IMR-90 (cell line): Measurements from ENCODE around the gene SIM2. TPM values are rescaled to one million over a fixed set of nuclear protein-coding genes. Genes with fewer than 3 reads are reported as not detected.

Source experiments
- ATAC-seq: fragments of 200-7000 bp; cut with Tn5 transposase; 2 replicates; pipeline ENCODE4 v1.9.1; 2020; ENCODE audit warnings: low read depth, mild to moderate bottlenecking, moderate library complexity
- BruUV-seq: library from RNA; stranded (reverse); fragments of 400-500 nt; replicated peaks from 2 replicates; lab custom pipeline; 2021; lab: Mats Ljungman, UMichigan
- CTCF ChIA-PET: fragments of 300-600 bp; formaldehyde crosslinking; extraction: SDS; loops from one replicate; lab custom pipeline; 2021; ENCODE audit warnings: antibody characterized with exemption; lab: Yijun Ruan, JAX
- POLR2A ChIA-PET: fragments of 300-600 bp; sonication (Branson Sonifier 250); formaldehyde crosslinking; loops from one replicate; lab custom pipeline; 2022; ENCODE audit warnings: antibody characterized with exemption; ENCODE audit not compliant: unreplicated experiment; lab: Charles Lee
- DNase-seq: peaks from one replicate; pipeline ENCODE4 v3.0.0; 2013
- H2AFZ ChIP-seq: replicated peaks from 2 replicates; pipeline ENCODE3; 2013; ENCODE audit warnings: low read length, mild to moderate bottlenecking; ENCODE audit not compliant: poor library complexity
- H2AK5ac ChIP-seq: 2 replicates; pipeline ENCODE4 v1.6.1; 2013; ENCODE audit warnings: low read depth, low read length, inconsistent platforms
- H2AK9ac ChIP-seq: replicated peaks from 2 replicates; pipeline ENCODE3; 2013; ENCODE audit warnings: mild to moderate bottlenecking, low read depth, low read length, moderate library complexity; ENCODE audit not compliant: poor library complexity
- H2BK120ac ChIP-seq: 2 replicates; pipeline ENCODE4 v1.6.1; 2013; ENCODE audit warnings: low read depth, low read length, inconsistent platforms
- H2BK15ac ChIP-seq: 3 replicates; pipeline ENCODE4 v1.6.1; 2013; ENCODE audit warnings: low read depth, low read length, inconsistent platforms
- H2BK20ac ChIP-seq: 2 replicates; pipeline ENCODE4 v1.6.1; 2013; ENCODE audit warnings: low read depth, mild to moderate bottlenecking, inconsistent platforms, low read length, moderate library complexity
- H2BK5ac ChIP-seq: 2 replicates; pipeline ENCODE4 v1.6.1; 2013; ENCODE audit warnings: mild to moderate bottlenecking, low read depth, low read length, inconsistent platforms; ENCODE audit not compliant: poor library complexity, severe bottlenecking
- H3K14ac ChIP-seq: replicated peaks from 2 replicates; pipeline ENCODE4 v1.6.1; 2013; ENCODE audit warnings: low read depth, low read length, inconsistent platforms
- H3K18ac ChIP-seq: 2 replicates; pipeline ENCODE4 v1.6.1; 2013; ENCODE audit warnings: low read depth, low read length, control low read depth
- H3K23ac ChIP-seq: 2 replicates; pipeline ENCODE4 v1.6.1; 2013; ENCODE audit warnings: low read depth, low read length, inconsistent platforms
- H3K27ac ChIP-seq: 2 replicates; pipeline ENCODE4 v1.5.1; 2013; ENCODE audit warnings: mild to moderate bottlenecking, control low read depth, low read length; ENCODE audit not compliant: insufficient read depth
- H3K27me3 ChIP-seq: 2 replicates; pipeline ENCODE4 v1.6.1; 2013; ENCODE audit warnings: low read length; ENCODE audit not compliant: control insufficient read depth, insufficient read depth
- H3K36me3 ChIP-seq: 2 replicates; pipeline ENCODE4 v1.6.1; 2013; ENCODE audit warnings: low read length, mixed read lengths; ENCODE audit not compliant: control insufficient read depth, insufficient read depth
- H3K4ac ChIP-seq: 2 replicates; pipeline ENCODE4 v1.6.1; 2013; ENCODE audit warnings: low read depth, low read length, inconsistent platforms
- H3K4me1 ChIP-seq: 2 replicates; pipeline ENCODE4 v1.6.1; 2013; ENCODE audit warnings: low read length, mixed read lengths; ENCODE audit not compliant: control insufficient read depth, insufficient read depth
- H3K4me2 ChIP-seq: 2 replicates; pipeline ENCODE4 v1.6.1; 2013; ENCODE audit warnings: low read depth, mild to moderate bottlenecking, control low read depth, low read length, moderate library complexity
- H3K4me3 ChIP-seq: 2 replicates; pipeline ENCODE4 v1.5.1; 2013; ENCODE audit warnings: low read depth, mild to moderate bottlenecking, control low read depth, low read length, moderate library complexity; ENCODE audit not compliant: insufficient read depth
- H3K56ac ChIP-seq: 2 replicates; pipeline ENCODE4 v1.6.1; 2013; ENCODE audit warnings: low read length, inconsistent platforms; ENCODE audit not compliant: insufficient read depth; ENCODE audit errors: extremely low read depth
- H3K79me1 ChIP-seq, 2 experiments: 2 replicates each; pipeline ENCODE4 v1.6.1; 2013; ENCODE audit warnings: low read length in 2 of 2, inconsistent platforms in 1 of 2, low read depth in 1 of 2
- H3K9ac ChIP-seq: 2 replicates; pipeline ENCODE4 v1.6.1; 2013; ENCODE audit warnings: low read depth, low read length, control low read depth
- H3K9me1 ChIP-seq: 2 replicates; pipeline ENCODE4 v1.6.1; 2013; ENCODE audit warnings: low read length, inconsistent platforms; ENCODE audit not compliant: insufficient read depth
- H3K9me3 ChIP-seq: 2 replicates; pipeline ENCODE4 v1.6.1; 2013; ENCODE audit warnings: low read length; ENCODE audit not compliant: control insufficient read depth, insufficient read depth
- H4K20me1 ChIP-seq: 2 replicates; pipeline ENCODE4 v1.6.1; 2013; ENCODE audit warnings: low read length, inconsistent platforms; ENCODE audit not compliant: insufficient read depth
- H4K5ac ChIP-seq: 2 replicates; pipeline ENCODE4 v1.6.1; 2013; ENCODE audit warnings: mild to moderate bottlenecking, low read depth, low read length, control low read depth
- H4K8ac ChIP-seq, 2 experiments: 2 replicates each; pipeline ENCODE4 v1.6.1; 2013; ENCODE audit warnings: low read depth in 2 of 2, low read length in 2 of 2, control low read depth in 1 of 2, inconsistent platforms in 1 of 2
- H4K91ac ChIP-seq: 2 replicates; pipeline ENCODE4 v1.6.1; 2013; ENCODE audit warnings: low read depth, low read length, inconsistent platforms; ENCODE audit not compliant: insufficient read depth
- BHLHE40 ChIP-seq: fragments of 150-350 bp; IDR thresholded peaks from 2 replicates; pipeline ENCODE4 v1.6.1; 2016; ENCODE audit warnings: mild to moderate bottlenecking, low read depth, low read length
- CEBPB ChIP-seq: IDR thresholded peaks from 2 replicates; pipeline ENCODE4 v1.6.1; 2012; ENCODE audit warnings: low read depth, low read length, improper control_type of control experiment
- NFE2L2 ChIP-seq: fragments of 150-350 bp; IDR thresholded peaks from 2 replicates; pipeline ENCODE4 v1.6.1; 2016; ENCODE audit warnings: low read depth, mild to moderate bottlenecking, low read length
- SMC3 ChIP-seq: fragments of 150-350 bp; IDR thresholded peaks from 2 replicates; pipeline ENCODE4 v1.6.1; 2016; ENCODE audit warnings: low read depth, mild to moderate bottlenecking, antibody characterized with exemption, low read length, moderate library complexity
- WGBS, 2 experiments: methylation state at CpG; one replicate each; pipeline versions ENCODE4 v1.1.5 to v1.1.7; 2013; ENCODE audit warnings: missing lambda C conversion rate in 2 of 2; ENCODE audit not compliant: insufficient read length in 1 of 2; ENCODE audit errors: extremely low coverage in 2 of 2; 5-methylcytosine and 5-hydroxymethylcytosine counted together
- dilution Hi-C: fragments of 300-500 bp; cut with HindIII; formaldehyde crosslinking; loops from one replicate; pipeline ENCODE4 v1.14.3; 2018; ENCODE audit warnings: low sequenced_read_pairs; ENCODE audit not compliant: unreplicated experiment
- in situ Hi-C: fragments of 300-500 bp; cut with MboI; formaldehyde crosslinking; loops from 3 replicates; pipeline ENCODE4 v1.14.3; 2019; ENCODE audit warnings: low sequenced_read_pairs, inconsistent platforms, mixed read lengths
- intact Hi-C: fragments of 100-400 bp; cut with micrococcal nuclease; formaldehyde crosslinking; loops from 2 replicates; pipeline ENCODE4 v1.10.0; 2022
- polyA plus RNA-seq, 3 experiments: library from polyadenylated mRNA; depleted of rRNA; stranded (reverse); fragments of >200 nt; gene quantifications; 2 replicates each; pipeline ENCODE4 v1.2.3, GENCODE V29; 2012; ENCODE audit warnings: low replicate concordance in 1 of 3
- total RNA-seq: library from RNA; depleted of rRNA; stranded (reverse); fragments of >200 nt; gene quantifications from 2 replicates; pipeline ENCODE4 v1.2.3, GENCODE V29; 2012

SIM2 gene
- total and polyA plus RNA-seq, 2 of the 4 experiments (the other 2 are of a cell fraction): 2.2 to 7.5 TPM

- Histone ChIP-seq H3K36me3 (no peaks in the 10 kb centered on the region), H3K9me3 (peaks cover 9% of the 10 kb centered on the region), H4K20me1 (peaks cover 7% of the 10 kb centered on the region; the same call in 1 of the 2 replicates), H3K18ac (no peak overlapping the region), H2BK20ac (no peak overlapping the region), H3K79me1 (no peaks in the 10 kb centered on the region), H3K56ac (no peak overlapping the region), H2BK120ac (no peak overlapping the region), H3K9ac (no peak overlapping the region), H3K23ac (no peak overlapping the region), H4K8ac (no peak overlapping the region), H3K9me1 (0 out of 2 replicates have a peak, but pooled peaks cover 2% of the 10 kb centered on the region), H2AFZ (no peak overlapping the region), H3K4ac (no peak overlapping the region), H3K4me1 (no peaks in the 10 kb centered on the region), H2AK5ac (no peak overlapping the region), H2AK9ac (no peak overlapping the region), H2BK15ac (no peak overlapping the region), H3K27me3 (peaks cover 71% of the 10 kb centered on the region), H4K5ac (no peak overlapping the region), H4K91ac (no peak overlapping the region), H2BK5ac (no peak overlapping the region), H3K27ac (no peak overlapping the region), H3K14ac (no peak overlapping the region), H3K4me3 (no peak overlapping the region), H3K4me2 (no peak overlapping the region)
- POLR2A ChIA-PET: no interaction called here
- intact Hi-C loops: no loop called here
- CTCF ChIA-PET: no interaction called here
- DNase-seq (no peak), ATAC-seq (no peak)
- dilution Hi-C loops: no loop called here
- TF ChIP-seq NFE2L2 (no peak), BHLHE40 (no peak), CEBPB (no peak), SMC3 (no peak)
- 53% methylated on average over 4 of the region's 6 CpGs; no CpG with 5 or more reads in 1 of the 2 experiments for WGBS, 2 experiments
- no TSS peak for BruUV-seq
- in situ Hi-C loops: no loop called here
Measured at GRCh38 chr21:36688324-36688723, 10.6 kb upstream of the SIM2 start.
